ENCODE measurements around the gene DENND1B. TPM values are rescaled to one million over a fixed set of nuclear protein-coding genes. Genes with fewer than 3 reads are reported as not detected.

The DENND1B gene
- total RNA-seq, 4 donors from 2014 or later = 10.1 to 14.4 (median 12.6) TPM

DNA sequence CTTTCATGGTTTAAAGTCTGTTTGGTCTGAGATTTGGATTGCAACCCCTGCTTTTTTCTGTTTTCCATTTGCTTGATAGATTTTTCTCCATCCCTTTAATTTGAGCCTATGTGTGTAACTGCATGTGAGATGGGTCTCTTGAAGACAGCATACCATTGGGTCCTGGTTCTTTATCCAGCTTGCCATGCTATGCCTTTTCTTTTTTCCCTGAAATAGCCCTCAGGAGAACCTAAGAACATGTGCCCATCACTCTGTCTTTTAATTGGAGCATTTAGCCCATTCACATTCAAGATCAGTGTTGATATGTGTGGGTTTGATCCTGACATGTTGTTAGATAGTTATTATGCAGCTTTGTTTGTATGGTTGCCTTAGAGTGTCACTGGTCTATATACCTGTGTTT is 21.7 kb upstream of the DENND1B start:
- Histone ChIP-seq H3K4me1 (no peaks in the 10 kb centered on the region), H3K27ac (no peak overlapping the region), H3K9me3 (peaks cover 6% of the 10 kb centered on the region), H3K36me3 (no peaks in the 10 kb centered on the region), H3K4me3 (no peak overlapping the region), H3K27me3 (no peaks in the 10 kb centered on the region)
- DNase-seq (ENCODE audit: low spot score in 2 of 2) = no peak
- TF ChIP-seq POLR2AphosphoS5 (IDR thresholded peaks at IDR 0.05) (no peak), CTCF (IDR thresholded peaks at IDR 0.05) (no peak), POLR2A (IDR thresholded peaks at IDR 0.05) (no peak), EP300 (IDR thresholded peaks at IDR 0.05) (no peak)

- no peak for DNase-seq (ENCODE audit: low spot score in 2 of 2)
- Histone ChIP-seq H3K9me3 (no peaks in the 10 kb centered on the region), H3K4me1 (no peaks in the 10 kb centered on the region), H3K27ac (no peak overlapping the region), H3K27me3 (no peaks in the 10 kb centered on the region), H3K36me3 (no peaks in the 10 kb centered on the region), H3K4me3 (no peak overlapping the region)
- 92% methylated on average over 3 of the region's 3 CpGs for WGBS
- no peak for TF ChIP-seq EP300 (IDR thresholded peaks at IDR 0.05)
- TF ChIP-seq POLR2AphosphoS5 (IDR thresholded peaks at IDR 0.05) = no peak
- TF ChIP-seq CTCF (IDR thresholded peaks at IDR 0.05) = no peak
- TF ChIP-seq POLR2A (IDR thresholded peaks at IDR 0.05) = no peak
Observed at GRCh38 chr1:197788741-197789739, 13.8 kb upstream of the DENND1B start.

DNA sequence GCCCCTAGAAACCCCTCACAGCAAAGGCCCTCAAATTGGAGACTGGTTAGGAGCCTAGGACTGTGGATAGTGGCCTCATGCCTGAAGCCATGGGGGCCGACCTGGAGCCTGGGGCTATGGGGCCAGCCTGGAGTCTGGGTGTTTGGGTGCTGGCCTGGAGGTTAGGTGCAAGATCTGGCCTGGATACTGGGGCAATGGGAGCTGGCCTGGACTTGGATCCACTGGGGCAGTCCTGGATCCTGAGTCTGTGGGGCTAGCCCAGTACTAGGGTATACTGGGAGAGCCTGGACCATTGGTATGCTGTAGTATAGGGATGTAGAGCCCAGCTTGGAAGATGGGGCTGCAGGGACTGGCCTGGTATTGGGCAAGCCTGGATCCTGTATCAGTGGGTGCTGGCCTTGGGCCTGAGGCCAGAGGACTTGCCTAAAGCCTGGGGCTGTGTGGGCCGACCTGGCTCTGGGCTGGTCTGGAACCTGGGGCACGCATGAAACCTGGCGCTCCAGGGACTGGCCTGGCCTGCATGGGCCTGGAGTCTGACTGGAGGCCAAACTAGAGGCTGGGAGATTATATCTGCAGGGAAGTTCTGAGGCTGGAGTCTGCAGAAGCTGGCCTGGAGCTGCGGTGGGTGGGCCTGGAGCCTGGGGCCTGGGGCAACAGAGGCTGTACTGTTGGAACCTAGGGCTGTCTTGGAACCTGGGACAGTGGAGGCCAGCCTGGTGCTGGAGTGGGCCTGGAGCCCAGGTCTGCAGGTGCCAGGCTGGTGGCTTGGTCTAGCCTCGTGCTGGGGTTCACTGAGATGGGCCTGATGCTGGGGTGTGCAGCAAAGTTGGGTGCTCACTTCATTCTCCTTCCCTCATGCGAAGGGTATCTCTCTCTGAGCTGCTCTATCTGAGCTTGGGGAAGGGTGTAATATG is 12.6 kb upstream of the DENND1B start:
- 92% methylated on average over 5 of the region's 7 CpGs for WGBS
- Histone ChIP-seq H3K27me3 (no peaks in the 10 kb centered on the region), H3K4me1 (peaks cover 11% of the 10 kb centered on the region), H3K27ac (no peak overlapping the region), H3K9me3 (no peaks in the 10 kb centered on the region), H3K36me3 (no peaks in the 10 kb centered on the region), H3K4me3 (no peak overlapping the region)
- DNase-seq (ENCODE audit: low spot score in 2 of 2) = no peak
- TF ChIP-seq CTCF (IDR thresholded peaks at IDR 0.05) (no peak), POLR2A (IDR thresholded peaks at IDR 0.05) (no peak), EP300 (IDR thresholded peaks at IDR 0.05) (no peak), POLR2AphosphoS5 (IDR thresholded peaks at IDR 0.05) (no peak)

DNA sequence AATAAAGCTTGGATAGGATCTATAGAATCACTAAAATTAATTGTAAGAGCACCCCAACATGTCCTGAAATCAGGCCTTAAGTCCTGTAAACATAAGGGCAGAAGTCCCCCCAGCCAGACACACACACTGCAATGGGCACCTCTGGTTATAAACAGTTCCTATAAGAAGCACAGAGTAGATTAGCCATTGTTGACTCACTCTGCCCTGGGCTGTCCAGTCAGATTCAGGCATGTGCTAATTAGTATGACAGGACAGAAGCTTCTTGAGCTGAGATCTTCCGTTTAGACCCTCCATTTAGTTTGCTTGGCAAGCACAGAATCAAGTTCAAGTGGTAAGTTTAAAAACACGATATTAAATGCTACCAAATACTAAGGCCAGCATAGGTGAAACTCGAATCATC is 11.8 kb upstream of the DENND1B start:
- 73% methylated on average over 3 of the region's 3 CpGs for WGBS
- H3K27ac ChIP-seq = no peak overlapping the region
- H3K9me3 ChIP-seq = no peaks in the 10 kb centered on the region

More for the DNA sequence above, 11.8 kb upstream of the DENND1B start:
- Histone ChIP-seq H3K4me3 (no peak overlapping the region), H3K36me3 (no peaks in the 10 kb centered on the region), H3K27me3 (no peaks in the 10 kb centered on the region), H3K4me1 (peaks cover 17% of the 10 kb centered on the region)
- no peak for DNase-seq (ENCODE audit: low spot score in 2 of 2)
- TF ChIP-seq POLR2A (IDR thresholded peaks at IDR 0.05) = no peak
- TF ChIP-seq POLR2AphosphoS5 (IDR thresholded peaks at IDR 0.05) = no peak
- no peak for TF ChIP-seq EP300 (IDR thresholded peaks at IDR 0.05)
- TF ChIP-seq CTCF (IDR thresholded peaks at IDR 0.05) = no peak
